ENCODE results near the gene DBH.

The DBH gene

GRCh38 chr9:133632806-133633680, 3.1 kb upstream of the DBH start:
- no peak overlapping the region for H3K4me3 ChIP-seq (replicated peaks; ENCODE audit: low read depth, low read length)
- DNase-seq (ENCODE audit: low read depth): no peak
- TF ChIP-seq, protein P1, sequence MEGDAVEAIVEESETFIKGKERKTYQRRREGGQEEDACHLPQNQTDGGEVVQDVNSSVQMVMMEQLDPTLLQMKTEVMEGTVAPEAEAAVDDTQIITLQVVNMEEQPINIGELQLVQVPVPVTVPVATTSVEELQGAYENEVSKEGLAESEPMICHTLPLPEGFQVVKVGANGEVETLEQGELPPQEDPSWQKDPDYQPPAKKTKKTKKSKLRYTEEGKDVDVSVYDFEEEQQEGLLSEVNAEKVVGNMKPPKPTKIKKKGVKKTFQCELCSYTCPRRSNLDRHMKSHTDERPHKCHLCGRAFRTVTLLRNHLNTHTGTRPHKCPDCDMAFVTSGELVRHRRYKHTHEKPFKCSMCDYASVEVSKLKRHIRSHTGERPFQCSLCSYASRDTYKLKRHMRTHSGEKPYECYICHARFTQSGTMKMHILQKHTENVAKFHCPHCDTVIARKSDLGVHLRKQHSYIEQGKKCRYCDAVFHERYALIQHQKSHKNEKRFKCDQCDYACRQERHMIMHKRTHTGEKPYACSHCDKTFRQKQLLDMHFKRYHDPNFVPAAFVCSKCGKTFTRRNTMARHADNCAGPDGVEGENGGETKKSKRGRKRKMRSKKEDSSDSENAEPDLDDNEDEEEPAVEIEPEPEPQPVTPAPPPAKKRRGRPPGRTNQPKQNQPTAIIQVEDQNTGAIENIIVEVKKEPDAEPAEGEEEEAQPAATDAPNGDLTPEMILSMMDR (IDR thresholded peaks at IDR 0.05; ENCODE audit: low read length, missing control alignments): no peak

DNA sequence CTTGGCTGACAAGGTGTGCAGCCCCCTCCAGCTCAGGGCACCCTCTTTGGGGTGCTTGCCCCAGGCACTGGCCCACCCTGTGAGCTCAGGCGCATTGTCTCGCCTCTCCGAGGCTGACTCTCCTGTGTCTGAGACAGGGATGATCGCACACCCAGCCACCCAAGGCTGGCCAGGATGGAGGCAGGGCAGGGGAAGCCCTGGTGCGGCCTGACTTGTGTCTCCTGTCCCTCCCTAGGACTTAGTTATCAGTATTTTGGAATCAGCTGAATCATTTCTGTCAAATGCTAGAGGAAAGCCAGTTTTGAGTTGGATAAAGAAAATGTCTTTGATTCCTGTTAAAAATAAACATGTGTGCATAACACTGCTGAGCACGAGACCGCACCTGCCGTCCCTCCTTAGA, 2.5 kb upstream of the DBH start:
- no peak for DNase-seq (ENCODE audit: low read depth)
- TF ChIP-seq, protein P1 (IDR thresholded peaks at IDR 0.05; ENCODE audit: low read length, missing control alignments): no peak
- no peak overlapping the region for H3K4me3 ChIP-seq (replicated peaks; ENCODE audit: low read depth, low read length)

- DNase-seq (ENCODE audit: low read depth): no peak
- TF ChIP-seq, protein P1 (IDR thresholded peaks at IDR 0.05; ENCODE audit: low read length, missing control alignments): no peak
- no peak overlapping the region for H3K4me3 ChIP-seq (replicated peaks; ENCODE audit: low read depth, low read length)
Measured at GRCh38 chr9:133634081-133634691, 2.0 kb upstream of the DBH start.

- no peak for DNase-seq (ENCODE audit: low read depth)
- H3K4me3 ChIP-seq (replicated peaks; ENCODE audit: low read depth, low read length): no peak overlapping the region
- TF ChIP-seq, protein P1 (IDR thresholded peaks at IDR 0.05; ENCODE audit: low read length, missing control alignments): no peak
Measured at GRCh38 chr9:133635098-133635497, 1.1 kb upstream of the DBH start.

DNA sequence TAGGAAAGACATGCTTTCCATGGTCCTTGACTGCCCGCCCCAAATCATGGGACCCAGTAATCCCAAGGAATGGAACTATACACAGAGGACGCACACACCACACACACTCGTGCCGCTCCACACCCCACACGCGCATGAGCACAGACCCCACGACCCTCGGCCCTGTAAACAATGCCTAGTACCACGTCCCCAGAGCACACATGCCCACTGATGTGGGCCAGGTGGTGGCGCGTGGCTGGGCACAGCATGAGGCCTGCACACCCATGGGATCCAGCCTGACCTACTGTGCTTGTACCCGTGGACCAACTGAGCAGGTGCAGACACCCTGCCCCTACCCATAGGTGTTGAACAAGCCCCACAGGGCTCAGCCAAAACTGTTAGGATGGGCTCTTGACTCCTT, 739 bp downstream of the DBH start:
- no peak overlapping the region for H3K4me3 ChIP-seq (replicated peaks; ENCODE audit: low read depth, low read length)

GRCh38 chr9:133637451-133638055, 1.4 kb downstream of the DBH start:
- TF ChIP-seq, protein P1 (IDR thresholded peaks at IDR 0.05; ENCODE audit: low read length, missing control alignments): no peak
- no peak for DNase-seq (ENCODE audit: low read depth)
- H3K4me3 ChIP-seq (replicated peaks; ENCODE audit: low read depth, low read length): no peak overlapping the region

More for the DNA sequence above, 739 bp downstream of the DBH start:
- no peak for DNase-seq (ENCODE audit: low read depth)
- TF ChIP-seq, protein P1 (IDR thresholded peaks at IDR 0.05; ENCODE audit: low read length, missing control alignments): no peak

All from fibroblast of pulmonary artery (primary cell).